Ovary (tissue), 9 donors: ENCODE data around the gene TMEM120B. TPM values are rescaled to one million over a fixed set of nuclear protein-coding genes. Genes with fewer than 3 reads are reported as not detected.

Source experiments
- DNase-seq, 5 donors: peaks; one replicate each; pipeline ENCODE4 v3.0.0-alpha.2; 2019 to 2020
- H3K27ac ChIP-seq, 2 donors: fragments of 200-600 bp; one replicate each; pipeline versions ENCODE4 v1.5.1 to v1.8.0; 2019 to 2022
- H3K27me3 ChIP-seq: fragments of 200-600 bp; one replicate; pipeline ENCODE4 v1.8.0; 2022
- H3K36me3 ChIP-seq: fragments of 200-600 bp; sonication (generic); one replicate; pipeline ENCODE4 v1.5.1; 2019
- H3K4me1 ChIP-seq: one replicate; pipeline ENCODE4 v1.8.1; 2013; ENCODE audit warnings: mild to moderate bottlenecking, moderate library complexity; ENCODE audit not compliant: insufficient read depth
- H3K4me3 ChIP-seq: fragments of 200-600 bp; sonication (generic); one replicate; pipeline ENCODE4 v1.5.1; 2017
- H3K9me3 ChIP-seq, 2 donors: fragments of 200-600 bp in 1 of 2; sonication (generic) in 1 of 2; one replicate each; pipeline versions ENCODE4 v1.5.1 to v1.8.1; 2013 to 2019; ENCODE audit warnings: mild to moderate bottlenecking in 1 of 2, moderate library complexity in 1 of 2
- CTCF ChIP-seq, 3 donors: fragments of 450-650 bp in 2 of 3; fragments of 200-600 bp in 1 of 3; IDR thresholded peaks; one replicate each; pipeline versions ENCODE4 v1.5.1 to v1.8.0; 2016 to 2022; ENCODE audit warnings: antibody characterized with exemption in 3 of 3, mild to moderate bottlenecking in 1 of 3
- EP300 ChIP-seq: sonication (generic); formaldehyde crosslinking; IDR thresholded peaks from one replicate; pipeline ENCODE4 v1.6.1; 2017; ENCODE audit warnings: antibody characterized with exemption
- POLR2A ChIP-seq: fragments of 450-650 bp; IDR thresholded peaks from one replicate; pipeline ENCODE4 v1.6.1; 2017; ENCODE audit warnings: antibody characterized with exemption, mild to moderate bottlenecking, moderate library complexity
- WGBS, 3 donors: extraction: QIAGEN DNeasy Blood & Tissue Kit in 1 of 3; methylation state at CpG; one replicate each; pipeline versions ENCODE4 v1.1.5 to v1.1.7; 2013 to 2017; 5-methylcytosine and 5-hydroxymethylcytosine counted together
- intact Hi-C, 4 donors: fragments of 100-400 bp; cut with DNase I; formaldehyde crosslinking; loops; one replicate each; pipeline versions ENCODE4 v1.11.0 to v1.15.1; 2022 to 2023
- polyA plus RNA-seq, 2 donors: library from polyadenylated mRNA; stranded (reverse); fragments of 200-250 nt in 1 of 2; fragments of 350-450 nt in 1 of 2; fragmentation: Illumina TruSeq in 1 of 2; extraction: RNeasy Lipid Tissue Mini Kit (QIAGEN cat#74804) in 1 of 2; gene quantifications; one replicate each; pipeline ENCODE4 v1.2.3, GENCODE V29; 2013 to 2014
- total RNA-seq, 7 donors: library from RNA; depleted of rRNA in 2 of 7; stranded (reverse); fragments of >200 nt in 2 of 7; fragmentation: NEBNext Ultra II Directional in 3 of 7; extraction: Animal tissue kit (Norgen Biotek cat#: 25700) in 3 of 7; gene quantifications; one replicate each; pipeline versions ENCODE4 v1.1.0 to v1.2.4, GENCODE V29; 2016 to 2023
- donor health status: DM: no; HTN: no; CAD: no; lungs with moderate emphysema.
- donor health status: DM: no; HTN: no; CAD: no.
- donor health status: Bipolar disorder and iron deficiency.
- donor health status: DM: yes; HTN: yes; CAD: no.
- donor health status: DM: no; HTN: no; CAD: no.
- donor health status: DM: yes; HTN: yes; CAD: no.

TMEM120B gene
- total and polyA plus RNA-seq, 9 donors, result 2.0 to 15.3 (median 7.1) TPM

- Histone ChIP-seq H3K4me1 (no peaks in the 10 kb centered on the region), H3K36me3 (no peaks in the 10 kb centered on the region), H3K27ac (no peak overlapping the region), H3K9me3 (no peaks in the 10 kb centered on the region), H3K27me3 (no peaks in the 10 kb centered on the region), H3K4me3 (no peak overlapping the region)
- no peak for DNase-seq
- TF ChIP-seq EP300 (no peak), CTCF (IDR thresholded peaks at IDR 0.05) (no peak), POLR2A (no peak)
- 89 to 92% (median 90%) methylated on average over 11 of the region's 11 CpGs for WGBS, 3 donors
- intact Hi-C loops, result loop anchor here in 2 of 4 donors (5.0 kb wide), 2 partner anchors 68 to 73 kb away; no protein-coding TSS in a partner anchor
Measured at GRCh38 chr12:121769831-121770301, 57.3 kb downstream of the TMEM120B start.

GRCh38 chr12:121770388-121770787, 57.8 kb downstream of the TMEM120B start:
- 79 to 87% (median 83%) methylated on average over 9 of the region's 9 CpGs for WGBS, 3 donors
- Histone ChIP-seq H3K27me3 (no peaks in the 10 kb centered on the region), H3K4me3 (no peak overlapping the region), H3K27ac (no peak overlapping the region), H3K9me3 (no peaks in the 10 kb centered on the region), H3K36me3 (no peaks in the 10 kb centered on the region), H3K4me1 (no peaks in the 10 kb centered on the region)
- intact Hi-C loops, result loop anchor here in 2 of 4 donors (5.0 kb wide), 2 partner anchors 68 to 73 kb away; no protein-coding TSS in a partner anchor
- TF ChIP-seq POLR2A, result no peak
- DNase-seq, result no peak

- H3K27ac ChIP-seq, result no peak overlapping the region
- 74 to 80% (median 80%) methylated on average over 25 of the region's 25 CpGs for WGBS, 3 donors
- H3K4me1 ChIP-seq, result no peaks in the 10 kb centered on the region
- H3K27me3 ChIP-seq, result no peaks in the 10 kb centered on the region
- intact Hi-C loops, result loop anchor here in 2 of 4 donors (5.0 kb wide), 2 partner anchors 69 to 74 kb away; no protein-coding TSS in a partner anchor
- no peak for DNase-seq
- TF ChIP-seq EP300 (no peak), POLR2A (no peak), CTCF (IDR thresholded peaks at IDR 0.05) (no peak)
- H3K36me3 ChIP-seq, result no peaks in the 10 kb centered on the region
- H3K9me3 ChIP-seq, result no peaks in the 10 kb centered on the region
- no peak overlapping the region for H3K4me3 ChIP-seq
Measured at GRCh38 chr12:121770813-121771625, 58.5 kb downstream of the TMEM120B start.

GRCh38 chr12:121773011-121773777, 60.6 kb downstream of the TMEM120B start:
- Histone ChIP-seq H3K36me3 (no peaks in the 10 kb centered on the region), H3K9me3 (no peaks in the 10 kb centered on the region), H3K4me3 (no peak overlapping the region), H3K27ac (no peak overlapping the region), H3K4me1 (no peaks in the 10 kb centered on the region), H3K27me3 (no peaks in the 10 kb centered on the region)
- TF ChIP-seq POLR2A (no peak), CTCF (IDR thresholded peaks at IDR 0.05) (peak; percentile 59 to 61 (median 60))
- DNase-seq, result peak in 4 of 5 donors; percentile 50 to 77 (median 63)
- 42 to 47% (median 45%) methylated on average over 14 of the region's 14 CpGs for WGBS, 3 donors
- intact Hi-C loops, result loop anchor here in 2 of 4 donors (5.0 kb wide), 2 partner anchors 71 to 76 kb away; no protein-coding TSS in a partner anchor
